ENCODE data around the gene RSPH4A. TPM values are rescaled to one million over a fixed set of nuclear protein-coding genes. Genes with fewer than 3 reads are reported as not detected.
A peak's percentile ranks its signal among the peaks of the same experiment; 100 is the strongest.

Gene RSPH4A
- total RNA-seq, result 0.24 and 0.38 TPM in 2 replicates
- long read RNA-seq, result 0 reads

DNA sequence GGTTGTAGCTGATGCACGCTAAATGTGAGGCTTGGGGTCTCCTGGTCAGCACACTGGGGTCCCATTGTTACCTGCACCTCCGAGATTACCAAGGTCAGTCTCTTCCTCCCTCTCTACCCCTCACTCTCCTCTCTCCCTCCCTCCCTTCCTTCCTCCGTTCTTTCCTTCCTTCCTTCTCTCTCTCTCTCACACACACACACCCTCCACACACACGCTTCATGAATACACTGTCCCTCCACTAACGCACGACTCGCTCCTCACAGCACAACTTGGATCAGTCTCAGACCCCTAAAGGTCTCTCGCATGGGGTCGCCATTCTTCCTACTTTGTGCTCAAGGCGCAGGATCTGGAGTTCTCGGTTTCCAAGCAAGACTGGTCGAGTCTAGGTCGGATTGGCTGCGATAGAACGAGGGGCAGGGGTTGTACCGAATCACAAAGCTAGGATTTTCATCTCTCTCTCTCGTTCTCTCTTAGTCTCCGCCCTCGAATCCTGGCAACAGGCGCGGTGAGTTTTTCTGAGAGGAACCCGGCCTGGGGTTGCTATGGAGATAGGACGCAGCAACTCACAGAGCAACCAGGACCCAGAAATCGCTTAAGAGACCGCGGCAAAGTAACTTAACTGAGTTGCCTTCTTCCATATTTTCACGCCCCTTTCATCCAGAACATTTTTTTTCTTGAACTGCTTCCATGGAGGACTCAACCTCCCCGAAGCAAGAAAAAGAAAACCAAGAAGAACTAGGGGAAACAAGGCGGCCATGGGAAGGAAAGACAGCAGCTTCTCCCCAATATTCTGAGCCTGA lies at the start of gene RSPH4A:
Gene RSPH4A, plus strand, starts transcription at position 543 of the 800 bp plus-strand sequence. Its CDS starts 145 bp downstream, at position 688.
- peaks cover 43% of the 10 kb centered on the region for H3K27me3 Mint-ChIP-seq (ENCODE audit: unreplicated experiment)
- H3K27ac Mint-ChIP-seq (ENCODE audit: unreplicated experiment), result peak within 1 kb of the TSS; percentile 90
- peak within 1 kb of the TSS; percentile 100 for H3K4me3 Mint-ChIP-seq (ENCODE audit: unreplicated experiment)
- H3K4me1 Mint-ChIP-seq (ENCODE audit: unreplicated experiment), result peaks cover 13% of the 10 kb centered on the region
- H3K36me3 Mint-ChIP-seq (ENCODE audit: unreplicated experiment), result no peaks in the 10 kb centered on the region
- DNase-seq (ENCODE audit: extremely low spot score, unreplicated experiment), result peak; percentile 95
- TF ChIP-seq, protein P1, sequence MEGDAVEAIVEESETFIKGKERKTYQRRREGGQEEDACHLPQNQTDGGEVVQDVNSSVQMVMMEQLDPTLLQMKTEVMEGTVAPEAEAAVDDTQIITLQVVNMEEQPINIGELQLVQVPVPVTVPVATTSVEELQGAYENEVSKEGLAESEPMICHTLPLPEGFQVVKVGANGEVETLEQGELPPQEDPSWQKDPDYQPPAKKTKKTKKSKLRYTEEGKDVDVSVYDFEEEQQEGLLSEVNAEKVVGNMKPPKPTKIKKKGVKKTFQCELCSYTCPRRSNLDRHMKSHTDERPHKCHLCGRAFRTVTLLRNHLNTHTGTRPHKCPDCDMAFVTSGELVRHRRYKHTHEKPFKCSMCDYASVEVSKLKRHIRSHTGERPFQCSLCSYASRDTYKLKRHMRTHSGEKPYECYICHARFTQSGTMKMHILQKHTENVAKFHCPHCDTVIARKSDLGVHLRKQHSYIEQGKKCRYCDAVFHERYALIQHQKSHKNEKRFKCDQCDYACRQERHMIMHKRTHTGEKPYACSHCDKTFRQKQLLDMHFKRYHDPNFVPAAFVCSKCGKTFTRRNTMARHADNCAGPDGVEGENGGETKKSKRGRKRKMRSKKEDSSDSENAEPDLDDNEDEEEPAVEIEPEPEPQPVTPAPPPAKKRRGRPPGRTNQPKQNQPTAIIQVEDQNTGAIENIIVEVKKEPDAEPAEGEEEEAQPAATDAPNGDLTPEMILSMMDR (IDR thresholded peaks at IDR 0.05), result peak; percentile 20
- H3K9me3 Mint-ChIP-seq (ENCODE audit: unreplicated experiment), result peaks cover 3% of the 10 kb centered on the region

DNA sequence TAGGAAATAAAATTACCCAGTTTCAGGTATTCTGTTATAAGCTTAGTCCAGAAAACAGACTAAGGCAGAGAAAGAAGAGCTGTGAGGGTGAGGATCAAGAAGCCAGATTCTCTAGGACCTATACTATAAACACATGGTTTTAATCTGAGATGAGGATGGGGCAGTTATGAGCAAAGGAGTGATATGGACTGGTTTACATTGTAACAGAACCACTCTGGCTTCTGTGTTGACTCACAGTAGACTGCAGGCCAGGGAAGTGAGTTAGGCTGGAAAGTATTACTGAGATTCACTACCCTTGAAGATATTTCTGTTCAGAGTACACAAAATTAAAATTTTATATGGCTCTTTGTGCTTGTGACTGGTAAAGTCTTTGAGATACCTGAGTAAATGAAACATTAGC lies 48.2 kb upstream of the RSPH4A start:
- Mint-ChIP-seq H3K27me3 (ENCODE audit: unreplicated experiment) (peaks cover 22% of the 10 kb centered on the region), H3K4me3 (ENCODE audit: unreplicated experiment) (no peak overlapping the region), H3K4me1 (ENCODE audit: unreplicated experiment) (peaks cover 22% of the 10 kb centered on the region), H3K36me3 (ENCODE audit: unreplicated experiment) (no peaks in the 10 kb centered on the region), H3K27ac (ENCODE audit: unreplicated experiment) (no peak overlapping the region), H3K9me3 (ENCODE audit: unreplicated experiment) (no peaks in the 10 kb centered on the region)
- no peak for DNase-seq (ENCODE audit: extremely low spot score, unreplicated experiment)
- TF ChIP-seq, protein P1 (IDR thresholded peaks at IDR 0.05), result no peak

DNA sequence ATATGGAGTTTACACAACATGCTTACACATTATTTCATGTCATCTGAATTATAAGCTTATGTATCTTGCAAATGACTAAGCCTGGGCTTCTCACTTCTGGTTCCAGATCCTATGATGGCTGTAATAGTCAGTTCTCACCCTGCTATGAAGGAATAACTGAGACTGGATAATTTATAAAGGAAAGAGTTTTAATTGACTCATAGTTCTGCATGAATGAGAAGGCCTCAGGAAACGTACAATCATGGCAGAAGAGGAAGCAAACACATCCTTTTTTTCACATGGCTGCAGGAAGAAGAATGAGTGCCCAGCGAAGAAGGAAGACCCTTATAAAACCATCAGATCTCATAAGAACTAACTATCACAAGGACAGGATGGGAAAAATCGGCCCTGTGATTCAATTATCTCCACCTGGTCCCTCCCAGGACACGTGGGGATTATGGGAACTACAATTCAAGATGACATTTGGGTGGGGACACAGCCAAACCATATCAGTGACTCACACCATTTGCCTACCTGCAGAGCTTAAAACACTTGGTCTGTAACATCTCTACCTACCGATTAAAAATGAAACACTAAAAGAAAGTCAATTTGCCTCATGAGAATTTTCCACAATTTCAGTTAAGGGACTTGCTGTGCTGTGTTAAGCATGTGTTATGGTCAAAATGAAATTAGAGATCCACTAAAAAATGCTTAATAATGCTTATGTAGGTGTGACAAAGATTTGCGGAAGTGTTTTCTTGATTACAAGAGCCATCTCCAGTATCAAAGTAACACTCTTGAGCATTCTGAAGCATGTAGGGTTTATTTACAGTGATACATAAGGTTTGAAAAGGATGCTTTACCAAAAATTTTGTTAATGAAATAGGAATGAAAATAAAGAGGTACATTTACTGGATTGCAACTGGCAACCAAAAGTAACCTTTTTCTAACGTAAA lies 47.2 kb upstream of the RSPH4A start:
- Mint-ChIP-seq H3K4me1 (ENCODE audit: unreplicated experiment) (peaks cover 32% of the 10 kb centered on the region), H3K36me3 (ENCODE audit: unreplicated experiment) (peaks cover 2% of the 10 kb centered on the region), H3K27me3 (ENCODE audit: unreplicated experiment) (peaks cover 17% of the 10 kb centered on the region), H3K27ac (ENCODE audit: unreplicated experiment) (no peak overlapping the region), H3K9me3 (ENCODE audit: unreplicated experiment) (no peaks in the 10 kb centered on the region), H3K4me3 (ENCODE audit: unreplicated experiment) (no peak overlapping the region)
- TF ChIP-seq, protein P1 (IDR thresholded peaks at IDR 0.05), result no peak
- DNase-seq (ENCODE audit: extremely low spot score, unreplicated experiment), result no peak

DNA sequence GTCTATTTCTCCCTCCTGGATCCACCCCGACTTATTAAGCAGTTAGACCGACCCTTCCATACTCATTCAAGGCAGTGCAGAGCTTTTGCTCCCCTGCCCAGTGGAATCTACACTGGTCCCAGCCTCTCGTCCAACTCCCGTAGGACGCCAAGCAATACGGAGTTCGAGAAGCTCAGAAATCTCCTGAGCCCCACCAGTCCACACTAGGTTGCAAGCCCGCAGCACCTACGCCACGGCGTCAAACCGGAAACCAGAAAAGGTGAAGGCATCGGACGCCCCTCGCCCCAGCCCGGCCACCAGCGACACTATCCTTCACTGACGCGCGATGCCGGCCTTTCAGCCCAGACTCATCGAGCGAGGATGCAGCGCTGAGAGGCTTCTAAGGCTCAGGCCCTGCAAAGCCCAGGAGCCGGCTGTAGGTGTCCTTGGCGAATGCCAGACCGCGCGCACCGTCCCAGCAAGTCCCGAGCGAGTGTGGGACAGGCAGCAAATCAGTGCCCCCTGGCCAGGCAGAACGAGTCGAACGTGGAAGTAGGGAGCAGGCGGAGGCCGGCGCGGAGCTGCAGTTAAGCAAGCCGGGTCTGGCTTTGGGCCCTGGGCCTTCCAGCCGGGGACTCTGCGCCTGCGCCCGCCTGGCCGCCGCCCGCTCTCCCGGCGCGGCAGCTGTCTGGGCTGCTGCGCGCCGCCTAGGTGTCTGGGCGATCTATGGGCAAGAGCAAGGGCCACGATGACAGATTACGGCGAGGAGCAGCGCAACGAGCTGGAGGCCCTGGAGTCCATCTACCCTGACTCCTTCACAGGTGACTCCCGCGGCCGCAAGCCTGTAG lies 45.2 kb upstream of the RSPH4A start, which contains the start of gene RWDD1:
Gene RWDD1, plus strand, starts transcription at position 649 of the 827 bp plus-strand sequence. Its CDS starts 79 bp downstream, at position 728.
- Mint-ChIP-seq H3K4me1 (ENCODE audit: unreplicated experiment) (peaks cover 35% of the 10 kb centered on the region), H3K9me3 (ENCODE audit: unreplicated experiment) (no peaks in the 10 kb centered on the region), H3K36me3 (ENCODE audit: unreplicated experiment) (peaks cover 4% of the 10 kb centered on the region), H3K27ac (ENCODE audit: unreplicated experiment) (peak within 1 kb of the TSS; percentile 98), H3K27me3 (ENCODE audit: unreplicated experiment) (peaks cover 10% of the 10 kb centered on the region), H3K4me3 (ENCODE audit: unreplicated experiment) (peak within 1 kb of the TSS; percentile 99)
- TF ChIP-seq, protein P1 (IDR thresholded peaks at IDR 0.05), result peak; percentile 8
- DNase-seq (ENCODE audit: extremely low spot score, unreplicated experiment), result peak; percentile 100

Data from osteocyte (in vitro differentiated cells).